NCI-H2107 treated with DMSO at 0.1 percent for 48 hours (cell line): Measurements from ENCODE around the gene PANX2.

Experiments used
- DNase-seq: peaks from one replicate; lab custom pipeline; 2025; ENCODE audit not compliant: unreplicated experiment; lab: John Stamatoyannopoulos, UW

The PANX2 gene

GRCh38 chr22:50183141-50183971 is 12.8 kb downstream of the PANX2 start:
- DNase-seq: no peak

GRCh38 chr22:50184004-50184901 is 13.7 kb downstream of the PANX2 start:
- no peak for DNase-seq

GRCh38 chr22:50184902-50185374 is 14.4 kb downstream of the PANX2 start:
- no peak for DNase-seq

GRCh38 chr22:50185375-50186087 is 15.0 kb downstream of the PANX2 start, which contains the start of gene TRABD:
Gene TRABD (plus strand): TSS chr22:50185913. CDS start chr22:50193061, 7,148 bp downstream.
- DNase-seq: no peak

GRCh38 chr22:50186181-50186714 is 15.7 kb downstream of the PANX2 start:
- no peak for DNase-seq

- DNase-seq: no peak
Measured at GRCh38 chr22:50186761-50187523, 16.4 kb downstream of the PANX2 start.

- no peak for DNase-seq
Measured at GRCh38 chr22:50188356-50188755, 17.8 kb downstream of the PANX2 start.

- no peak for DNase-seq
Measured at GRCh38 chr22:50189184-50189848, 18.8 kb downstream of the PANX2 start.

- DNase-seq: no peak
Measured at GRCh38 chr22:50189849-50190181, 19.3 kb downstream of the PANX2 start.

- DNase-seq: no peak
Measured at GRCh38 chr22:50190182-50190940, 19.8 kb downstream of the PANX2 start.

- DNase-seq: no peak
Measured at GRCh38 chr22:50190941-50191741, 20.6 kb downstream of the PANX2 start.

- DNase-seq: no peak
Measured at GRCh38 chr22:50192436-50193204, 22.1 kb downstream of the PANX2 start.

- DNase-seq: no peak
Measured at GRCh38 chr22:50193621-50194020, 23.1 kb downstream of the PANX2 start.

GRCh38 chr22:50194037-50194805 is 23.7 kb downstream of the PANX2 start:
- DNase-seq: no peak

- no peak for DNase-seq
Measured at GRCh38 chr22:50196256-50196655, 25.7 kb downstream of the PANX2 start.

GRCh38 chr22:50197000-50197800 is 26.7 kb downstream of the PANX2 start:
- DNase-seq: no peak
